ENCODE data around the gene SSUH2. TPM values are rescaled to one million over a fixed set of nuclear protein-coding genes. Genes with fewer than 3 reads are reported as not detected.

The SSUH2 gene
- total and polyA plus RNA-seq, 2 experiments from 2014 or later, result 0.73 to 2.3 TPM

DNA sequence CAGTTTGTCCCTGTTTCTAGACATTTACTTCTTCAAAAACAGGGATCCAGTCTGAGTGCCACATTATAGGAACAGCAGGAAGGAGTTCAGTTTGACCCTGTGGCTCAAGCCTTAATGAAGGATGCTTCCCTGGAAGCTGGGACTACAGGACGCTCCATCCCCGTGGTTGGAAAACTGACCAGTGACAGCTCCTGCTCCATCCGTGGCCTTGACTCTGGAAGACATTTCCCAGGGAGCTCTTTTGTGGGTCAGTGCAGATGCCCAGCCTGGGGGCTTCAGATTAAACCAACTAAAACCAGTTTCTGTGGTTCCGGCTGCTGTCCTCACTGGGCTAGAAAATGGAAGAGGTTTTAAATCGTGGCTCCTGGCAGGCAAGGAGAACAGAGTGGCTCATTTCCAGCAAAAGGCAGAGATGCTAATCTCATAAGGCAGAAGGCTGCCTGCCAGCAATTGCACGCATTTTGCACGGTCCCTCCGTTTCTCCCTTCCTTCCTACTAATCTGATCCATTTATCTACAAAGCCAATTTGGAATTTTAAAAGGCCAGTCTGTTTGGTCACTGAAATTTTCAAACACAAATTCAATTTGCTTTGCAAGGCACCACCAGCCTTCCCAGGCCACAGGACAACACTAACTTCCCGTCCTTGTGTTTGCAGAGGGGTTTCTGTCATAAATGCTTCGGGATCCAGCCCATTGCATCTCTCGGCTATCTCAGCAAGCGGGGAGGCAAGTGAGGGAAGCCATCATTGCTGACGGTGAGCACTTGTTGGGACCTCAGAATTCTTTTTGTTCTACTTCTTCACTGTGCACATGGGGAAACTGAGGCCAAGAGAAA, 6.2 kb upstream of the SSUH2 start:
- no peak overlapping the region for H2AFZ ChIP-seq

More for the DNA sequence above, 6.2 kb upstream of the SSUH2 start:
- Mint-ChIP-seq H3K27me3 (ENCODE audit: insufficient read depth, low read depth, poor library complexity) (peaks cover 10% of the 10 kb centered on the region), H3K27ac (no peak overlapping the region), H3K36me3 (ENCODE audit: low read depth) (no peaks in the 10 kb centered on the region; the same call in 2 of the 3 replicates), H3K4me3 (no peak overlapping the region), H3K4me1 (no peaks in the 10 kb centered on the region; the same call in 2 of the 3 replicates), H3K9me3 (peaks cover 6% of the 10 kb centered on the region; the same call in 1 of the 3 replicates)
- no peaks in the 10 kb centered on the region for H4K20me1 ChIP-seq (replicated peaks; ENCODE audit: insufficient read depth)
- H3K36me3 ChIP-seq (ENCODE audit: insufficient read depth), result no peaks in the 10 kb centered on the region
- H3K9me2 ChIP-seq (ENCODE audit: insufficient read depth), result no peaks in the 10 kb centered on the region
- no peaks in the 10 kb centered on the region for H3K79me2 ChIP-seq (replicated peaks; ENCODE audit: insufficient read depth)
- H3K27ac ChIP-seq (ENCODE audit: low read depth), result no peak overlapping the region
- no peak overlapping the region for H3K4me2 ChIP-seq
- H3K4me1 ChIP-seq (ENCODE audit: insufficient read depth), result no peaks in the 10 kb centered on the region
- TF ChIP-seq NANOG (IDR thresholded peaks at IDR 0.05; ENCODE audit: borderline replicate concordance), result no peak
- no peak for TF ChIP-seq ZNF331 (CRISPR knock-in tag; IDR thresholded peaks at IDR 0.05; ENCODE audit: low read depth)
- TF ChIP-seq CREB1 (CRISPR knock-in tag; IDR thresholded peaks at IDR 0.05; ENCODE audit: low read depth), result no peak
- no peak for TF ChIP-seq REST (IDR thresholded peaks at IDR 0.05; ENCODE audit: unreplicated experiment)
- no peak for TF ChIP-seq EZH2 (IDR thresholded peaks at IDR 0.05; ENCODE audit: low read depth, unreplicated experiment)
- TF ChIP-seq STAT1 (IDR thresholded peaks at IDR 0.05; ENCODE audit: unreplicated experiment), result no peak
- TF ChIP-seq, protein P1, sequence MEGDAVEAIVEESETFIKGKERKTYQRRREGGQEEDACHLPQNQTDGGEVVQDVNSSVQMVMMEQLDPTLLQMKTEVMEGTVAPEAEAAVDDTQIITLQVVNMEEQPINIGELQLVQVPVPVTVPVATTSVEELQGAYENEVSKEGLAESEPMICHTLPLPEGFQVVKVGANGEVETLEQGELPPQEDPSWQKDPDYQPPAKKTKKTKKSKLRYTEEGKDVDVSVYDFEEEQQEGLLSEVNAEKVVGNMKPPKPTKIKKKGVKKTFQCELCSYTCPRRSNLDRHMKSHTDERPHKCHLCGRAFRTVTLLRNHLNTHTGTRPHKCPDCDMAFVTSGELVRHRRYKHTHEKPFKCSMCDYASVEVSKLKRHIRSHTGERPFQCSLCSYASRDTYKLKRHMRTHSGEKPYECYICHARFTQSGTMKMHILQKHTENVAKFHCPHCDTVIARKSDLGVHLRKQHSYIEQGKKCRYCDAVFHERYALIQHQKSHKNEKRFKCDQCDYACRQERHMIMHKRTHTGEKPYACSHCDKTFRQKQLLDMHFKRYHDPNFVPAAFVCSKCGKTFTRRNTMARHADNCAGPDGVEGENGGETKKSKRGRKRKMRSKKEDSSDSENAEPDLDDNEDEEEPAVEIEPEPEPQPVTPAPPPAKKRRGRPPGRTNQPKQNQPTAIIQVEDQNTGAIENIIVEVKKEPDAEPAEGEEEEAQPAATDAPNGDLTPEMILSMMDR (conservative IDR thresholded peaks at IDR 0.05; ENCODE audit: low read depth in 2 of 2), result no peak
- TF ChIP-seq, protein P2, sequence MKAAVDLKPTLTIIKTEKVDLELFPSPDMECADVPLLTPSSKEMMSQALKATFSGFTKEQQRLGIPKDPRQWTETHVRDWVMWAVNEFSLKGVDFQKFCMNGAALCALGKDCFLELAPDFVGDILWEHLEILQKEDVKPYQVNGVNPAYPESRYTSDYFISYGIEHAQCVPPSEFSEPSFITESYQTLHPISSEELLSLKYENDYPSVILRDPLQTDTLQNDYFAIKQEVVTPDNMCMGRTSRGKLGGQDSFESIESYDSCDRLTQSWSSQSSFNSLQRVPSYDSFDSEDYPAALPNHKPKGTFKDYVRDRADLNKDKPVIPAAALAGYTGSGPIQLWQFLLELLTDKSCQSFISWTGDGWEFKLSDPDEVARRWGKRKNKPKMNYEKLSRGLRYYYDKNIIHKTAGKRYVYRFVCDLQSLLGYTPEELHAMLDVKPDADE (IDR thresholded peaks at IDR 0.05), result no peak
- no peak for TF ChIP-seq JUNB (IDR thresholded peaks at IDR 0.05; ENCODE audit: unreplicated experiment)
- no peak for TF ChIP-seq POLR2AphosphoS5 (IDR thresholded peaks at IDR 0.05; ENCODE audit: low read depth)
- TF ChIP-seq, protein P3, sequence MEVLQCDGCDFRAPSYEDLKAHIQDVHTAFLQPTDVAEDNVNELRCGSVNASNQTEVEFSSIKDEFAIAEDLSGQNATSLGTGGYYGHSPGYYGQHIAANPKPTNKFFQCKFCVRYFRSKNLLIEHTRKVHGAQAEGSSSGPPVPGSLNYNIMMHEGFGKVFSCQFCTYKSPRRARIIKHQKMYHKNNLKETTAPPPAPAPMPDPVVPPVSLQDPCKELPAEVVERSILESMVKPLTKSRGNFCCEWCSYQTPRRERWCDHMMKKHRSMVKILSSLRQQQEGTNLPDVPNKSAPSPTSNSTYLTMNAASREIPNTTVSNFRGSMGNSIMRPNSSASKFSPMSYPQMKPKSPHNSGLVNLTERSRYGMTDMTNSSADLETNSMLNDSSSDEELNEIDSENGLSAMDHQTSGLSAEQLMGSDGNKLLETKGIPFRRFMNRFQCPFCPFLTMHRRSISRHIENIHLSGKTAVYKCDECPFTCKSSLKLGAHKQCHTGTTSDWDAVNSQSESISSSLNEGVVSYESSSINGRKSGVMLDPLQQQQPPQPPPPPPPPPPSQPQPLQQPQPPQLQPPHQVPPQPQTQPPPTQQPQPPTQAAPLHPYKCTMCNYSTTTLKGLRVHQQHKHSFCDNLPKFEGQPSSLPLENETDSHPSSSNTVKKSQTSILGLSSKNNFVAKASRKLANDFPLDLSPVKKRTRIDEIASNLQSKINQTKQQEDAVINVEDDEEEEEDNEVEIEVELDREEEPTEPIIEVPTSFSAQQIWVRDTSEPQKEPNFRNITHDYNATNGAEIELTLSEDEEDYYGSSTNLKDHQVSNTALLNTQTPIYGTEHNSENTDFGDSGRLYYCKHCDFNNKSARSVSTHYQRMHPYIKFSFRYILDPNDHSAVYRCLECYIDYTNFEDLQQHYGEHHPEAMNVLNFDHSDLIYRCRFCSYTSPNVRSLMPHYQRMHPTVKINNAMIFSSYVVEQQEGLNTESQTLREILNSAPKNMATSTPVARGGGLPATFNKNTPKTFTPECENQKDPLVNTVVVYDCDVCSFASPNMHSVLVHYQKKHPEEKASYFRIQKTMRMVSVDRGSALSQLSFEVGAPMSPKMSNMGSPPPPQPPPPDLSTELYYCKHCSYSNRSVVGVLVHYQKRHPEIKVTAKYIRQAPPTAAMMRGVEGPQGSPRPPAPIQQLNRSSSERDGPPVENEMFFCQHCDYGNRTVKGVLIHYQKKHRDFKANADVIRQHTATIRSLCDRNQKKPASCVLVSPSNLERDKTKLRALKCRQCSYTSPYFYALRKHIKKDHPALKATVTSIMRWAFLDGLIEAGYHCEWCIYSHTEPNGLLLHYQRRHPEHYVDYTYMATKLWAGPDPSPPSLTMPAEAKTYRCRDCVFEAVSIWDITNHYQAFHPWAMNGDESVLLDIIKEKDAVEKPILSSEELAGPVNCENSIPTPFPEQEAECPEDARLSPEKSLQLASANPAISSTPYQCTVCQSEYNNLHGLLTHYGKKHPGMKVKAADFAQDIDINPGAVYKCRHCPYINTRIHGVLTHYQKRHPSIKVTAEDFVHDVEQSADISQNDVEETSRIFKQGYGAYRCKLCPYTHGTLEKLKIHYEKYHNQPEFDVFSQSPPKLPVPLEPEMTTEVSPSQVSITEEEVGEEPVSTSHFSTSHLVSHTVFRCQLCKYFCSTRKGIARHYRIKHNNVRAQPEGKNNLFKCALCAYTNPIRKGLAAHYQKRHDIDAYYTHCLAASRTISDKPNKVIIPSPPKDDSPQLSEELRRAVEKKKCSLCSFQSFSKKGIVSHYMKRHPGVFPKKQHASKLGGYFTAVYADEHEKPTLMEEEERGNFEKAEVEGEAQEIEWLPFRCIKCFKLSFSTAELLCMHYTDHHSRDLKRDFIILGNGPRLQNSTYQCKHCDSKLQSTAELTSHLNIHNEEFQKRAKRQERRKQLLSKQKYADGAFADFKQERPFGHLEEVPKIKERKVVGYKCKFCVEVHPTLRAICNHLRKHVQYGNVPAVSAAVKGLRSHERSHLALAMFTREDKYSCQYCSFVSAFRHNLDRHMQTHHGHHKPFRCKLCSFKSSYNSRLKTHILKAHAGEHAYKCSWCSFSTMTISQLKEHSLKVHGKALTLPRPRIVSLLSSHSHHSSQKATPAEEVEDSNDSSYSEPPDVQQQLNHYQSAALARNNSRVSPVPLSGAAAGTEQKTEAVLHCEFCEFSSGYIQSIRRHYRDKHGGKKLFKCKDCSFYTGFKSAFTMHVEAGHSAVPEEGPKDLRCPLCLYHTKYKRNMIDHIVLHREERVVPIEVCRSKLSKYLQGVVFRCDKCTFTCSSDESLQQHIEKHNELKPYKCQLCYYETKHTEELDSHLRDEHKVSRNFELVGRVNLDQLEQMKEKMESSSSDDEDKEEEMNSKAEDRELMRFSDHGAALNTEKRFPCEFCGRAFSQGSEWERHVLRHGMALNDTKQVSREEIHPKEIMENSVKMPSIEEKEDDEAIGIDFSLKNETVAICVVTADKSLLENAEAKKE (CRISPR knock-in tag; IDR thresholded peaks at IDR 0.05), result no peak
- TF ChIP-seq EZH2phosphoT487 (IDR thresholded peaks at IDR 0.05; ENCODE audit: unreplicated experiment), result no peak
- TF ChIP-seq ZNF114 (CRISPR knock-in tag; IDR thresholded peaks at IDR 0.05), result no peak
- H3F3A ChIP-seq (replicated peaks; ENCODE audit: low read depth), result no peaks in the 10 kb centered on the region
- DNase-seq (ENCODE audit: low spot score) (no peak), ATAC-seq (no peak)
- no peaks in the 10 kb centered on the region for H3K27me3 ChIP-seq (ENCODE audit: insufficient read depth)
- no peak overlapping the region for H3K4me3 ChIP-seq
